ENCODE data around the gene RORC.
A peak's percentile ranks its signal among the peaks of the same experiment; 100 is the strongest.

The RORC gene

GRCh38 chr1:151847867-151848596 is 16.4 kb upstream of the RORC start:
- no peak for DNase-seq

DNA sequence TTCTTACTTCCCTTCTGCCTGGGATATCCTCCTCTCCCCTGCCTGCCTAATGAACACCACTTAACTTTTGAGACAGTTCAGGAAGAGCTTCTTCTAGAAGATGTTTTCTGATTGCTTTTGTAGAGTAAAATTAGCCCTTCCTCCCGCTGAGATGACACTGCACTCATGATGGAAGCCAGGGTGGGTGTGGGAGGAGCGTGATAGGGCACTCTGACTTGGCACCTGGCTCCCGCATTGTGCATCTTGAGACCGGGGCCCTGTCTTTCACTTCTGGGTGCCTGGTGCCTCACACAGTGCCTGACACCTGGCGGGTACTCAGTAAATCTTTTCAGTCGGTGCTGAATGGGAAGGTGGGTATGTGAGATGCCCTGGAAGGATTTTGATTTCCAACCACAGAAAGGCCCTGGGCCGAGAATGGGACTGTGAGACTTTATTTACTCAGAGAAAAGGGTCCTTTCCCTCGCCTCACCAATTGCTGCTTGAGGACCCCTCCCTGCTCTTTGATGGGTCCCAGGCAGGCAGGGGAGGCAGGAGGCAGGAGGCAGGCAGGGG is 15.2 kb upstream of the RORC start:
- DNase-seq: no peak

DNA sequence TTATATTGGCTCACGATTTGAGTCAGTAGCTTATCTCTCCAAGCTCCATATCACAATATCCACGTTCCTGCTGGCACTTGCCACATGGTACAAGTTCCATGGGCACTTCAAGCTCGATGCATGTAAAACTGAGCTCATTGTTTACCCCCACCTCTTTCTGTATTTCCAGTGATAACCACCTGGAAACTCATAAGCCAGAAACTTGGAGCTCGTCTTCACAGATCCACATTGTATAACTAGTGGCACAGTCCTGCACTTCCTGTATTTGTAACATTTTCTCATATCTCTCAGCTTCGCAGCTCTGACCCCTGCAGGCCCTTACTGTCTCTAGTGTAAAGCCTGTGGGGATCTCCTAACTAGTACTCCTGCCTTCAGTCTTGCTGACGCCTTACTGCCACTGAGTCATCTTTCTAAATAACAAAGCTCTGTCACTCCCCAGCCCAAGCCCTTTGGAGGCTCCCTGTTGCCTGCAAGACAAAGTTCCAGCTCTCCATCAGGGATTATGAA is 14.5 kb upstream of the RORC start:
- no peak for DNase-seq

DNA sequence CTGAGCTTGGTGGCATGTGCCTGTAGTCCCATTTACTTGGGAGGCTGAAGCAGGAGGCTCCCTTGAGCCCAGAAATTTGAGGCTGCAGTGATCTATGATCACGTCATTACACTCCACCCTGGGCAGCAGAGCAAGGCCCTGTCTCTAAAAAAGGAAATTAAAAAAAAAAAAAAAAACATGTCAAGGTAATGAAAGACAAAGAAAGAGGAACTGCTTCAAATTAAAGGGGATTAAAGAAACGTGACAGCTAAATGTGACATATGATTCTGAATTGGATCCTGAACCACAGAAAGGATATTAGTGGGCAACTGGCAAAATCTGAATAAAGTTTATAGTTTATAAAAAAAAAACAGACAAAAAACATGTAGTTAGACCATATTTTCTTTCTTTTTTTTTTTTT is 11.8 kb upstream of the RORC start:
- DNase-seq: no peak

DNA sequence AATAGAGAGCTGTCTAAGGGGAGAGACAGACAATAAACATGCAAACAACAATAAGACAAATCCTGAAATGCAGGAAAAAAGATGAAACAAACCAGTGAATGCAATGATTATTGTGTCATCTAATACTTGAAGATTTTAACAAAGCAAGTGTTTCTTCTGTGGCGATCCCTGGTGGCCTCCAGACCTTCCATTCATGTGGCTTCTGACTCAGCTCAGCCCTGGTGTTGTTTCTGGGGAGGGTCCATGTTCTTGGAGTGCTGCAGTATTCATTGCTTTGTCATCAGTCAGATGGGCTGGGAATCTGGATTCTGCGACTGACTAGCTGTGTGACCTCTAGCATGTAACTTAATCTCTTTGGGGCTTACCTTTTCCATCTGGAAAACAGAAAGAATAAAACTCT is 9.5 kb upstream of the RORC start:
- DNase-seq: no peak

GRCh38 chr1:151840421-151840820 is 8.8 kb upstream of the RORC start:
- DNase-seq: no peak

DNA sequence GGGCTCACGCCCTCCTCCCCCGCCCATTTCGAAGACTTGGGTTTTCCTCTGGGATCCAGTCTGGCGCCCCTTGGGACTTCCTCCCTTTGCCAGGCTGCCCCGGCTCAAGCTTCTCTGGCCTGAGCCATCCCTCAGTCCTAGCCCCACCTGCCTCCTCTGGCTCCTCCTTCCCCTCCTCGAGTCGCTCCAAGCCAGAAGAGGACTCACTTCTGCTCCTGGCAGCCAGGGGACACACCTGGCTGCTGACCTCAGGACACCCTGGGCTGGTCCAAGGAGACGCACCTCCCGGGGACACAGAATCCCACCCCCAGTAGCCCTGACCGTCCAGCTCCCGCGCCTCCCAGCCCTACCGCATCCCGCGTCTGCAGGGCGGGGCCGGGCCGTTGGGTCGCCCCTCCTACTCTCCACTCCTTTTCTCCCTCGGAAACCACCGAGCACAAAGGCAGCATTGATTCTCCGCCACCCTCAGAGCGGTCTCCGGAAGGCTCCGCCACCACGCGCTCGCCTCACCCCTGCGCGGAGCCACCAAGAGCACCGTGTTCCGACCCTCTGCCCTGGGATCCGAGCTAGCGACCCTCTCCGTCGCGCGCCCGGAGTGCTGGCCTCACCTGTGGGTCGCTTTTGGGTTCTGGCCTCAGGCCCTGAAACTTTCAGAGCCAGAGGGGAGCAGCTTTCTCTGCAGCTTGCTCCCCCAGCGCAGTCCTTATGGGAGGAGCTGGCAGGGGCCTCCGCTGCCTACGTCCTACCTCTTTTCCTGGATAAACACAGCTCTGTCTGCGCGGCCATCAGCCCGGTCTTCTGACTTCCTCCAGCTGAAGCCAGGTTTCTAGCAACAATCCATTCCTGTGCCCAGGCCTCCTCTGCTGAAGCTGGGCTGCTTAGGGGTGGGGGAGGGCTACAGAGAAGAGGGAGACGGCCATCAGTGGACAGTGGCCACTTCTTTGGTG is 8.1 kb upstream of the RORC start, which contains the start of gene C2CD4D:
TSS of gene C2CD4D (minus strand) at position 364 of the 947 bp plus-strand sequence. CDS start 831 bp downstream, outside the sequence.
- DNase-seq: peak; percentile 41

GRCh38 chr1:151839082-151839412 is 7.4 kb upstream of the RORC start:
- no peak for DNase-seq

GRCh38 chr1:151838222-151839081 is 6.8 kb upstream of the RORC start:
- no peak for DNase-seq

GRCh38 chr1:151837884-151838221 is 6.3 kb upstream of the RORC start:
- no peak for DNase-seq

GRCh38 chr1:151837197-151837596 is 5.6 kb upstream of the RORC start:
- DNase-seq: no peak

DNA sequence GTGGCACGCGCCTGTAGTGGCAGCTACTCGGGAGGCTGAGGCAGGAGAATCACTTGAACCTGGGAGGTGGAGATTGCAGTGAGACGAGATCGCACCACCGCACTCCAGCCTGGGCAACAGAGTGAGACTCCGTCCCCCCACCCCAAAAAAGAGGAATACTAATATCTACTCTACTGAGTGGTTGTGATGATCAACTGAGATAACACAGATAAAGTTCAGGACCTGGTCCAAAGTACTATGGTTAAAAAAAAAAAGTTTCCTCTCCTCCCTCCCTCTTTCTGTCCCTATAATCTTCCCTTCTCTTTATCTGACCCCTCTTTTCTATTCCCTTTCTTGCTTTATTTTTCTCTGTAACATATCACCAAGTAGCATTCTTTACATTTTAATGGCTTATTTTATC is 4.0 kb upstream of the RORC start:
- DNase-seq: no peak

DNA sequence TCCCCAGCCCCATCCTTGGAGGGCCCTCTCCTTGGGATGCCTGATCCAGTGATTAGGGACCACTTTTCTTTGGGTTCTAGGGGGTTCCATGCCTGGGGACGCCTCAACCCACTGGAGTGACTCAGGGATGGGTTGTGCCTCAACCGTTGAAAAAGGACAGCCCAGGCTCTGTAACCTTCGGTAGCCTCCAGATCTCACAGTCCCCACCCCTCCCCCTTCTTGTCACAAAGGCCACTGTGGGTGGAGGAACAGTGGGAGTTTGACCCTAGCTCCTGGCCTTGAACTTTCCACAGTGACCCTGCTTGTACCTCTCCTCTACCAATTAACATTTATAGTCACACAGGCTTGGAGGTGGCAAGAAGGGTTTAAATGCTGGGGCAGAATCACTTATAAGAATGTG is 2.6 kb upstream of the RORC start:
- no peak for DNase-seq

GRCh38 chr1:151833172-151833900 is 1.7 kb upstream of the RORC start:
- no peak for DNase-seq

DNA sequence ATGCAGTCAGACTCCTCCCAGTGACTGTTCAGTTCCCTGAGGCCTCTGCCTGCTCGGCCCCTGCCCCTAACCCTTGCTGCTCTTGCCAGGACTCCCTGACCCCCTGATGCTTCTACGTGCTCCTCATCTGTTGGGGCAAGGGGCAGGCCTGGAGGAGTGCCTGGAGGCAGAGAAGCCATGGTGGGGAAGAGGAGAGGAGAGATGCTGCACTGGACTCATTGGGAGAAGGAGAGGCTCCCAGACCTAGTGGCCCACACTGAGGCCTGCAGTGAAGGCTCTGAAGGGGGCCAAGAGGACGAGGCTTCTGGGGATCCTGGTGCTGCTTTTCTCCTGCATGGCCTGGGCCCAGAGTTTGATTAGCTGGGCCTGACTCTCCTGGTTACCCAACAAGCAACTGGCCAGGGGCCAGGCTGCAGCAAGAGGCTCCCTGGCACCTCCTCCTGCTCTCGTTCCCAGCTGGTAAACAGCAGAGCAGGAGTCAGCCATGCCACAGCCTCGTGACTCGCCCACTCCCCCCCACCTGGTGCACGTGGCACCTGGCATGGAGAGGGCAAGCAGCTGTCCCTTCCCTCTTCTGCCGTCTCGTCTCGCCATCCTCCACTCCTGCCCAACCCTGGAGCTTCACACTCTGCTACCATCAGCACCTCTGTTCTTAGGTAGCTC is 847 bp upstream of the RORC start:
- DNase-seq: peak; percentile 94

GRCh38 chr1:151831256-151831591 is 378 bp downstream of the RORC start:
- no peak for DNase-seq

DNA sequence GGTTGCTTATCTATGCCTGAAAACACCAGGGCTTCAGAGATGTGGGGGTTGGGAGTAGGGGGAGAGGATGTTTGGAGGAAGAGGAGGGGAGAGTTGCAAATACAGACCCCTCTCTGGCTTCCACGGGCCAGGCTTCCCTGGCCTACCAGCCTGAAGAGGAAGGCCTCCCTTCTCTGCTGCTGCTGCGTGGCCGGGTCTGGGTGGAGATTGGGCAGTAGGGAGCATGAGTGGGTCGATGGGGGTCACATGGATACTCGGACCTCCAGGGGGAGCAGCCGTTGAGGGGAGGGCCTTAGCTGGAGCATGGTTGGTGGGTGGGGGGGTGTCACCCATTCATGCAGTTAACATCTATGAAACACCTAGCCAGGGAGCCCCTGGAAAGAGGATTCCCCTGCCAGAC is 1.5 kb downstream of the RORC start:
- DNase-seq: no peak

- DNase-seq: no peak
These were observed 2.1 kb downstream of the RORC start for GRCh38 chr1:151829352-151830046.

DNA sequence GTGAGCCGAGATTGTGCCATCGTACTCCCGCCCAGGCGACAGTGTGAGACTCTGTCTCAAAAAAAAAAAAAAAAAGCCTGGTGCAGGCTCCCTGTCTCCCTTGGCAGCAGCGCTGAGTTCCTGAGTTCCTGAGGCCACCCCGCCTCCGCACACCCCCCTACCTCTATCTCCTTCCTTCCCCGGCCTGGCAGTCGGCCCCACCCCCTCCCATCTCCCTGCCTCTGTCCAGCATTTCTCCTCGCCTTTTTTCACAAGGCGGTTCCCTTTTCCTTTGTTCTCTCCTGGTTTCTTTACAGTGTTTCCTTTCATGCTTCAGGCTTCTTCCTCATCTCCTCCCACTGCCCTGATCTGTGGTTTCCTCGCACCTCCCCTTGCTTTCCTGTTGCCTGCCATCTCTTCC is 2.7 kb downstream of the RORC start:
- DNase-seq: no peak

GRCh38 chr1:151827853-151828252 is 3.7 kb downstream of the RORC start:
- no peak for DNase-seq

Data from SHP77 treated with DMSO at 0.1 percent for 48 hours (cell line).